OCI-LY1 (cell line): ENCODE data around the gene GLDN.

Experiments
- H2AFZ ChIP-seq: fragments of 200-600 bp; sonication (generic), shearing (Covaris generic); 2 replicates; pipeline ENCODE4 v1.6.0; 2014; ENCODE audit warnings: antibody characterized with exemption, mild to moderate bottlenecking, low read length
- H3F3A ChIP-seq: fragments of 200-600 bp; sonication (generic), shearing (Covaris generic); 2 replicates; pipeline ENCODE4 v1.6.0; 2014; ENCODE audit warnings: mild to moderate bottlenecking, antibody characterized with exemption, low read length, moderate library complexity; ENCODE audit not compliant: insufficient read depth
- H3K27ac ChIP-seq: fragments of 200-600 bp; sonication (generic); 2 replicates; pipeline ENCODE4 v1.5.1; 2014; ENCODE audit warnings: low read length, mixed run types, mild to moderate bottlenecking, low read depth; ENCODE audit not compliant: poor library complexity, severe bottlenecking
- H3K27me3 ChIP-seq: fragments of 200-600 bp; sonication (generic); 2 replicates; pipeline ENCODE4 v1.6.0; 2014; ENCODE audit warnings: antibody characterized with exemption, mild to moderate bottlenecking, low read length, moderate library complexity; ENCODE audit not compliant: insufficient read depth
- H3K36me3 ChIP-seq: fragments of 200-600 bp; sonication (generic); 2 replicates; pipeline ENCODE4 v1.6.1; 2014; ENCODE audit warnings: mild to moderate bottlenecking, antibody characterized with exemption, low read length, moderate library complexity, mixed read lengths; ENCODE audit not compliant: insufficient read depth
- H3K4me1 ChIP-seq: fragments of 200-600 bp; sonication (generic); 2 replicates; pipeline ENCODE4 v1.5.1; 2014; ENCODE audit warnings: mild to moderate bottlenecking, low read length, moderate library complexity; ENCODE audit not compliant: insufficient read depth, severe bottlenecking
- H3K4me2 ChIP-seq: fragments of 200-600 bp; sonication (generic), shearing (Covaris generic); 2 replicates; pipeline ENCODE4 v1.6.1; 2014; ENCODE audit warnings: low read length
- H3K4me3 ChIP-seq: fragments of 200-600 bp; sonication (generic); 2 replicates; pipeline ENCODE4 v1.5.1; 2014; ENCODE audit warnings: low read length, low read depth, mild to moderate bottlenecking, mixed read lengths; ENCODE audit not compliant: poor library complexity, severe bottlenecking
- H3K79me2 ChIP-seq: fragments of 200-600 bp; shearing (Covaris generic); 2 replicates; pipeline ENCODE4 v1.6.1; 2016; ENCODE audit warnings: mixed run types, low read length, mixed read lengths; ENCODE audit not compliant: insufficient read depth
- H3K9ac ChIP-seq: fragments of 200-600 bp; sonication (generic), shearing (Covaris generic); 2 replicates; pipeline ENCODE4 v1.6.1; 2014; ENCODE audit warnings: mild to moderate bottlenecking, low read length, mixed read lengths
- H3K9me2 ChIP-seq: fragments of 200-600 bp; sonication (generic), shearing (Covaris generic); 2 replicates; pipeline ENCODE4 v1.6.1; 2014; ENCODE audit warnings: low read depth, mild to moderate bottlenecking, low read length, mixed read lengths
- H3K9me3 ChIP-seq: fragments of 200-600 bp; shearing (Covaris generic); 2 replicates; pipeline ENCODE4 v1.6.1; 2014; ENCODE audit warnings: low read length, mixed read lengths
- H4K20me1 ChIP-seq: fragments of 200-600 bp; sonication (generic), shearing (Covaris generic); 2 replicates; pipeline ENCODE4 v1.6.0; 2016; ENCODE audit warnings: mild to moderate bottlenecking, low read length; ENCODE audit not compliant: insufficient read depth
- CTCF ChIP-seq: fragments of 200-600 bp; sonication (generic), shearing (Covaris generic); IDR thresholded peaks from 2 replicates; pipeline ENCODE4 v1.5.1; 2017; ENCODE audit warnings: mild to moderate bottlenecking, antibody characterized with exemption, low read length, moderate library complexity, mixed read lengths
- EZH2 ChIP-seq: fragments of 200-600 bp; sonication (generic), shearing (Covaris generic); IDR thresholded peaks from 2 replicates; pipeline ENCODE4 v1.8.0; 2017; ENCODE audit warnings: borderline replicate concordance, mixed run types, mild to moderate bottlenecking, antibody characterized with exemption, low read length, moderate library complexity, mixed read lengths

GLDN gene

GRCh38 chr15:51378406-51378805 is 37.0 kb downstream of the GLDN start:
- Histone ChIP-seq H2AFZ (no peak overlapping the region), H3K4me3 (no peak overlapping the region), H4K20me1 (no peaks in the 10 kb centered on the region), H3K9me2 (no peaks in the 10 kb centered on the region), H3K4me1 (no peaks in the 10 kb centered on the region), H3K4me2 (no peak overlapping the region), H3K27ac (no peak overlapping the region), H3K27me3 (no peaks in the 10 kb centered on the region), H3K36me3 (no peaks in the 10 kb centered on the region), H3F3A (no peaks in the 10 kb centered on the region), H3K9ac (no peak overlapping the region), H3K9me3 (no peaks in the 10 kb centered on the region), H3K79me2 (no peaks in the 10 kb centered on the region)
- no peak for TF ChIP-seq EZH2
- no peak for TF ChIP-seq CTCF

DNA sequence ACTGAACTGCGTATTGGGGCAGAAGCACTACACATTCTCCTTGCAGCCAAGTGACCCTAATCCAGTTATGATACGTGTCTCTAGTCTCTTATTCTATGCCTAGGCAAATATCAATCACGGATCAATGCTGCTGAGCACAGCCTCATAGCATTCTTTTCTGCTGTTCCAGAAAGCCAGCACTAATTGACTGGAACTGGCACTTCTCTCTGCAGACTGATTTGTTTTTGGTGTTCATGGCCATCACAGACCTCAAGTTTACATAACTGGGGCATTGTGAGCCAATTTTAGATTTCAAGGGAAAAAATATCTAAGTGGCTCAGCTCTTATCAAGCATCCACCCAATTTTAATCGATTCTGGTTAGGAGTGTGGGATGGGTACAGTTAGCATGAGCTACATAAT is 37.9 kb downstream of the GLDN start:
- Histone ChIP-seq H3K27ac (no peak overlapping the region), H4K20me1 (no peaks in the 10 kb centered on the region), H3K9me3 (no peaks in the 10 kb centered on the region), H2AFZ (no peak overlapping the region), H3K4me1 (no peaks in the 10 kb centered on the region), H3K9ac (no peak overlapping the region), H3K27me3 (no peaks in the 10 kb centered on the region), H3F3A (no peaks in the 10 kb centered on the region), H3K79me2 (no peaks in the 10 kb centered on the region), H3K9me2 (no peaks in the 10 kb centered on the region), H3K4me2 (no peak overlapping the region), H3K36me3 (no peaks in the 10 kb centered on the region), H3K4me3 (no peak overlapping the region)
- no peak for TF ChIP-seq EZH2
- no peak for TF ChIP-seq CTCF

DNA sequence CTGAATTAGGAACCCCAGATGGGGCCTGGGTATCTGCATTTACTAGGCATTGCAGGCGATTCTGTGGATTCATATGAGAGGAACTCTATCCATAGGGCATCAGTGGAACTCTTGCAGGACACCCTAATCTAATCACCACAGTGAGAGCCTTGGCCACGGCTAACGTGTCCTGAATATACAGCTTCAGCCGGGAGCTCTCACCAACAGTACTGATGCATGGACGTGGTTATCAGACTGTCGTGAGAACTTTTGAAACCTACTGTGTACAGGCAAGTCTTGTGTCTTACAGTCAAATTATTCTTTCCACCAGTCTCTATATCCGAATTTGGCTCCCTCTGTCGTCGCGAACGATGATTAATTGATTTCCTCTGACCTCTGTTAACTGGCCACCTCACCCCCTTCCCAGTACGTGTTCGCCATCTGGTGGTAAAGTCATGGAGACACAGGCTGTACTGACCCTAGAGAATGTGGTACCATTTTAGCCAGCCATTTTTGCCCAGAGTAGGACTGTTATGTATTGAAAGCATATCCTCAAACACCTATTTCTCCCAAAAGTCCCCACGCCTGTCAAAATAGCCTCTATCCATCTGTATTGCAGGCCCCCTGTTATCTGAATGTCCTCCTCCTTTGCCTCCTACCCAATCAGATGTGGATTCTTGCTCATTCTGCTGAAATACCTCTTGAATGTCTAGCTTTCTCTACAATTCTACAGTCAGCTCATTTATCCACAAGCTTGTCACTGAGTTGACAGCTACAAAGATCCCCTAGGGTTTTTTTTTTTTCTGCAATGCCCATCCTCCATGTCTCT is 39.7 kb downstream of the GLDN start:
- Histone ChIP-seq H3K4me2 (no peak overlapping the region), H4K20me1 (no peaks in the 10 kb centered on the region), H3K9ac (no peak overlapping the region), H3K9me3 (no peaks in the 10 kb centered on the region), H3F3A (no peaks in the 10 kb centered on the region), H3K79me2 (no peaks in the 10 kb centered on the region), H3K27ac (no peak overlapping the region), H2AFZ (no peak overlapping the region), H3K4me1 (no peaks in the 10 kb centered on the region), H3K9me2 (no peaks in the 10 kb centered on the region), H3K27me3 (no peaks in the 10 kb centered on the region), H3K36me3 (no peaks in the 10 kb centered on the region), H3K4me3 (no peak overlapping the region)
- TF ChIP-seq EZH2, result no peak
- TF ChIP-seq CTCF, result peak; percentile 88
